ENCODE data around the gene RNF8.
"Not testable (repeated sequence)": the region's sequence is repeated elsewhere in the genome, so short reads cannot be mapped to it uniquely, and the experiment has no call there.

The RNF8 gene

DNA sequence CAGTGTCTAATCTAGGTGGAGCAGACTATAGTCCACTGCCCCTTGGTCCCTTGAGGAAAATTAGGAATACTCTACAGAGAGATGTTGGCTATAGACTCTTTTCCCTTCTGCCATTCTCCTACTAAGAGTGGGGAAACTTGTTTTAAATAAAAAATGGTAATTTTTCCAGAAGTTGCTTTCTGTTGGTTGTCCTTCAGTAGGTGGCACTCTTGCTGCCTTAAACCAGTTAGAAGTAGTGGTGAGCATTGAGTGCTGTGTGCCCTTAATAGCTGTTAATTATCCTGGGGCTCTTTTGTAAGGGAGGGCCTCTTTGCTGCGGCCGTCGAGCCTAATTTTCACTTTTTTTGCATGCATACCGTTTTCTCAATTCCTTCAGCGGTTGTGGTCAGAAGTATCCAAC, 82.0 kb downstream of the RNF8 start:
- Histone ChIP-seq H3K27me3 (ENCODE audit: insufficient read depth, low read length, poor library complexity) (no peaks in the 10 kb centered on the region), H3K79me1 (ENCODE audit: low read length) (peaks cover 10% of the 10 kb centered on the region), H3K18ac (ENCODE audit: low read length) (no peak overlapping the region), H3K4ac (ENCODE audit: low read depth, low read length) (no peak overlapping the region), H3K4me2 (ENCODE audit: low read length) (no peak overlapping the region), H3K9ac (ENCODE audit: low read length) (no peak overlapping the region), H2BK15ac (replicated peaks; ENCODE audit: low read depth) (no peak overlapping the region), H2BK120ac (ENCODE audit: low read depth, low read length) (no peak overlapping the region), H3K56ac (ENCODE audit: low read length) (no peak overlapping the region), H4K5ac (ENCODE audit: low read length) (no peak overlapping the region), H3K27ac (ENCODE audit: low read depth, low read length) (no peak overlapping the region), H3K36me3 (ENCODE audit: control insufficient read depth, insufficient read depth, low read length) (no peaks in the 10 kb centered on the region), H3K23ac (ENCODE audit: low read length) (no peak overlapping the region), H2AK5ac (ENCODE audit: low read length) (no peak overlapping the region), H3K4me1 (ENCODE audit: control insufficient read depth, low read depth, low read length) (peaks cover 2% of the 10 kb centered on the region), H4K8ac (ENCODE audit: low read depth, low read length) (no peak overlapping the region), H2BK5ac (ENCODE audit: low read length) (no peak overlapping the region), H3K4me3 (ENCODE audit: low read length) (no peak overlapping the region), H3K79me2 (ENCODE audit: control insufficient read depth, insufficient read depth, low read length) (peaks cover 8% of the 10 kb centered on the region)
- DNase-seq = peak; percentile 20
- WGBS (ENCODE audit: extremely low coverage, insufficient coverage, low lambda C conversion rate) = no CpG with 5 or more reads among the region's 5 CpGs

DNA sequence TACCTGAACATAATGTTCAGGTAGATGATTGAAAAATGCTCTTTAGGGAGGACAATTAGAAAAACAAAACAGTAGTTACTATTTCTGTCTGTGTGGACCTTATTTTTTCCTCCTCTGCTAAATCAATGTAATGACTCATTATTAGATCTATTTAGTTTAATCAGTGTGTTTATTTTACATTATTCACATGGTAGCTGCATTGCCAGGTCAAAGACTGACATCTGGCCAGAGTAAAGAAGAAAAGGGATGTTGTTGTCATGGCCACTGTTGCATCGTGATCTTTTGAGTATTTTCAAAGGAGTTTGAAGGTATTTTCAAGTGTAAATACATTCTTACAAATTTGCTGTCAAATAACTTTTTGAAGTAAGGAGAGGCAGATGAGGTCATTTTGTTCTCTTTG, 85.1 kb downstream of the RNF8 start:
- H3K27me3 ChIP-seq (ENCODE audit: insufficient read depth, low read length, poor library complexity) = no peaks in the 10 kb centered on the region
- no peak overlapping the region for H2BK120ac ChIP-seq (ENCODE audit: low read depth, low read length)
- no peak overlapping the region for H3K18ac ChIP-seq (ENCODE audit: low read length)
- H3K56ac ChIP-seq (ENCODE audit: low read length) = no peak overlapping the region
- no peak overlapping the region for H3K27ac ChIP-seq (ENCODE audit: low read depth, low read length)
- H3K36me3 ChIP-seq (ENCODE audit: control insufficient read depth, insufficient read depth, low read length) = no peaks in the 10 kb centered on the region
- no peak overlapping the region for H3K23ac ChIP-seq (ENCODE audit: low read length)
- no peaks in the 10 kb centered on the region for H3K4me1 ChIP-seq (ENCODE audit: control insufficient read depth, low read depth, low read length)
- no peak overlapping the region for H2BK5ac ChIP-seq (ENCODE audit: low read length)
- no peak overlapping the region for H4K8ac ChIP-seq (ENCODE audit: low read depth, low read length)
- H3K79me2 ChIP-seq (ENCODE audit: control insufficient read depth, insufficient read depth, low read length) = peaks cover 4% of the 10 kb centered on the region
- no peak overlapping the region for H2BK15ac ChIP-seq (replicated peaks; ENCODE audit: low read depth)
- H4K5ac ChIP-seq (ENCODE audit: low read length) = no peak overlapping the region
- H3K79me1 ChIP-seq (ENCODE audit: low read length) = peaks cover 8% of the 10 kb centered on the region
- no peak overlapping the region for H3K4ac ChIP-seq (ENCODE audit: low read depth, low read length)
- no peak overlapping the region for H3K4me3 ChIP-seq (ENCODE audit: low read length)
- H2AK5ac ChIP-seq (ENCODE audit: low read length) = no peak overlapping the region
- WGBS (ENCODE audit: extremely low coverage, insufficient coverage, low lambda C conversion rate) = no CpG with 5 or more reads among the region's 1 CpG
- no peak overlapping the region for H3K4me2 ChIP-seq (ENCODE audit: low read length)
- no peak for DNase-seq
- no peak overlapping the region for H3K9ac ChIP-seq (ENCODE audit: low read length)

DNA sequence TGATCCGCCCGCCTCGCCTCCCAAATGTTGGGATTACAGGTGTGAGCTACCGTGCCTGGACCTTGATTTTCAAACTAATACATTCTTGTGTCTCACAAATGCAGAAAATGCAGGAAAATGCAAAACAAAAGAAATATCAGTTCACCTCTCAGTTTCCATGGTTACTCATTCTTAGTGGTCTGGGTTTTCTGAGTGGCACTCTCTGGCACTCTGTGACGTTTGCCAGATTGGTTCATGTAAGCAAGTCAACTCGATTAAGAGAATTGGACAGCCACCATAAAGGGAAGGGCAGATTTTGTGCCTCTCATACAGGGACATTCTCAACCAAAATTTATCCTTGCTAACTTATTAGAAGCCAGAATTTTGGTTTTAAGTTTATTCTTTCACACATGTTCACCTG, 87.9 kb downstream of the RNF8 start:
- no peak overlapping the region for H4K5ac ChIP-seq (ENCODE audit: low read length)
- H3K4me2 ChIP-seq (ENCODE audit: low read length) = no peak overlapping the region
- DNase-seq = no peak
- no peak overlapping the region for H2BK15ac ChIP-seq (replicated peaks; ENCODE audit: low read depth)
- H3K4me1 ChIP-seq (ENCODE audit: control insufficient read depth, low read depth, low read length) = no peaks in the 10 kb centered on the region
- H3K36me3 ChIP-seq (ENCODE audit: control insufficient read depth, insufficient read depth, low read length) = no peaks in the 10 kb centered on the region
- no peak overlapping the region for H3K23ac ChIP-seq (ENCODE audit: low read length)
- H2AK5ac ChIP-seq (ENCODE audit: low read length) = no peak overlapping the region
- H3K79me2 ChIP-seq (ENCODE audit: control insufficient read depth, insufficient read depth, low read length) = no peaks in the 10 kb centered on the region
- no peak overlapping the region for H3K9ac ChIP-seq (ENCODE audit: low read length)
- no peak overlapping the region for H2BK120ac ChIP-seq (ENCODE audit: low read depth, low read length)
- H3K56ac ChIP-seq (ENCODE audit: low read length) = no peak overlapping the region
- H3K27me3 ChIP-seq (ENCODE audit: insufficient read depth, low read length, poor library complexity) = no peaks in the 10 kb centered on the region
- H3K18ac ChIP-seq (ENCODE audit: low read length) = no peak overlapping the region
- no CpG with 5 or more reads among the region's 6 CpGs for WGBS (ENCODE audit: extremely low coverage, insufficient coverage, low lambda C conversion rate)
- no peak overlapping the region for H3K27ac ChIP-seq (ENCODE audit: low read depth, low read length)
- H3K4ac ChIP-seq (ENCODE audit: low read depth, low read length) = no peak overlapping the region
- H3K79me1 ChIP-seq (ENCODE audit: low read length) = peaks cover 3% of the 10 kb centered on the region
- no peak overlapping the region for H2BK5ac ChIP-seq (ENCODE audit: low read length)
- no peak overlapping the region for H4K8ac ChIP-seq (ENCODE audit: low read depth, low read length)
- no peak overlapping the region for H3K4me3 ChIP-seq (ENCODE audit: low read length)

DNA sequence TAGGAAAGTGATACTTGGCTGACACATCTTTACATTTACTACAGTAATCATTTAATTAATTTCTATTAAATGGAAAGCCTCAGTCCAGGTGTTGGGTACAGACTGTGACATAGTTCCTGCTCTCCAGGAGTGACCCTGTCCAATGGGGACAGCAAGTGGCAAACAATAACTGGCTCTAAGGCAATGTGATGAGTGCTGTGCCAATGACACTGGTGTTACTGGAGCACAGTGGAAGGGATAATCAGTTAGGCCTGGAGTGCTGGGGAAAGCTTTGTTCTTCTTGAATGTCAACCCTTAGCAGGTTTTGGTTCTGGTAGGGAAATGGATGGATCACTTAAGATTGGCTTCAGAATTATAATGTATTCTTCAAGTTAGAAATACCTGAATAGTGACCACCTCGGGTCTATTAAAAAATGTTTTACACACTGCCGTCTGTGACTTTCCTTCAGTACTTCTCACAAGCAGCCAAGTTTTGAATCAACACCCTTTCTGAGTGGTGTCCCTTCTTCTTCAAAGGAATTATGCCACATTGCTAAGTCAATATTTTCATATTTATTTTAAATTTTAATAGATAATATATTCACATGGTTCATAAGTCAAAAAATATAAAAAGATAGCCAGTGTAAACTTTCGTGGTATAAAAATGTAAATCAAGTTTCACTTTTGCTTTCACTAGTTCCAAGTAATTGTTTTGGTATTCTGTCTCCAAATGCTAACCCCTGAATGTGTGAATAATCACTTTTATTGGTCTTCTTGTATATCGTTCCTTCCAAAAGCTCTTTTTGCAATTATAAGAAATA, 88.8 kb downstream of the RNF8 start:
- Histone ChIP-seq H4K8ac (ENCODE audit: low read depth, low read length) (no peak overlapping the region), H3K4me1 (ENCODE audit: control insufficient read depth, low read depth, low read length) (no peaks in the 10 kb centered on the region), H4K5ac (ENCODE audit: low read length) (no peak overlapping the region), H2AK5ac (ENCODE audit: low read length) (no peak overlapping the region), H3K18ac (ENCODE audit: low read length) (no peak overlapping the region), H3K79me1 (ENCODE audit: low read length) (peaks cover 1% of the 10 kb centered on the region), H3K4me3 (ENCODE audit: low read length) (no peak overlapping the region), H2BK15ac (replicated peaks; ENCODE audit: low read depth) (no peak overlapping the region), H3K23ac (ENCODE audit: low read length) (no peak overlapping the region), H3K4ac (ENCODE audit: low read depth, low read length) (no peak overlapping the region), H3K4me2 (ENCODE audit: low read length) (no peak overlapping the region), H3K56ac (ENCODE audit: low read length) (no peak overlapping the region), H3K79me2 (ENCODE audit: control insufficient read depth, insufficient read depth, low read length) (no peaks in the 10 kb centered on the region), H3K9ac (ENCODE audit: low read length) (no peak overlapping the region), H2BK5ac (ENCODE audit: low read length) (no peak overlapping the region), H3K36me3 (ENCODE audit: control insufficient read depth, insufficient read depth, low read length) (no peaks in the 10 kb centered on the region), H2BK120ac (ENCODE audit: low read depth, low read length) (no peak overlapping the region), H3K27ac (ENCODE audit: low read depth, low read length) (no peak overlapping the region), H3K27me3 (ENCODE audit: insufficient read depth, low read length, poor library complexity) (no peaks in the 10 kb centered on the region)
- DNase-seq = no peak
- no CpG with 5 or more reads among the region's 4 CpGs for WGBS (ENCODE audit: extremely low coverage, insufficient coverage, low lambda C conversion rate)

DNA sequence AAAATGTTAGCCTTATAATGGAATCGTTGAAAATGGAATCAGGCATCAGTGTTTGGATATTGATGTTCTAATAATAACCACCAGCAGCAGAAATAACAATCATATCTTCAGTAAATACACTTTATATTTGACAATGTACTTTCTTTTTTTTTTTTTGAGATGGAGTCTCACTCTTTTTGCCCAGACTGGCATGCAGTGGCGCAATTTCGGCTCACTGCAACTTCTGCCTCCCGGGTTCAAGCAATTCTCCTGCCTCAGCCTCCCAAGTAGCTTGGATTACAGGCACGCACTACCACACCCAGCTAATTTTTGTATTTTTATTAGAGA, 89.4 kb downstream of the RNF8 start:
- not testable (repeated sequence) for H3K56ac ChIP-seq (ENCODE audit: low read length); H3K4ac ChIP-seq (ENCODE audit: low read depth, low read length); H3K18ac ChIP-seq (ENCODE audit: low read length); H3K23ac ChIP-seq (ENCODE audit: low read length); H3K4me3 ChIP-seq (ENCODE audit: low read length); H3K27ac ChIP-seq (ENCODE audit: low read depth, low read length); H4K8ac ChIP-seq (ENCODE audit: low read depth, low read length); H3K36me3 ChIP-seq (ENCODE audit: control insufficient read depth, insufficient read depth, low read length); H3K9ac ChIP-seq (ENCODE audit: low read length); H2BK5ac ChIP-seq (ENCODE audit: low read length); H2BK15ac ChIP-seq (replicated peaks; ENCODE audit: low read depth); H2AK5ac ChIP-seq (ENCODE audit: low read length); H3K4me2 ChIP-seq (ENCODE audit: low read length); H3K4me1 ChIP-seq (ENCODE audit: control insufficient read depth, low read depth, low read length); H3K27me3 ChIP-seq (ENCODE audit: insufficient read depth, low read length, poor library complexity); H2BK120ac ChIP-seq (ENCODE audit: low read depth, low read length); H3K79me1 ChIP-seq (ENCODE audit: low read length); H3K79me2 ChIP-seq (ENCODE audit: control insufficient read depth, insufficient read depth, low read length); DNase-seq; H4K5ac ChIP-seq (ENCODE audit: low read length)
- no CpG with 5 or more reads among the region's 5 CpGs for WGBS (ENCODE audit: extremely low coverage, insufficient coverage, low lambda C conversion rate)
